Jurkat, Clone E6-1 (cell line): ENCODE results near the gene MEGF6.

Source experiments
- DNase-seq: peaks from one replicate; pipeline ENCODE4 v3.0.0-alpha.2; 2011; ENCODE audit warnings: low read depth, low spot score
- H3K4me3 ChIP-seq: 2 replicates; pipeline ENCODE4 v1.5.1; 2011; ENCODE audit warnings: mild to moderate bottlenecking, low read length, control low read depth, moderate library complexity

MEGF6 gene

GRCh38 chr1:3453203-3453761 is 158.0 kb downstream of the MEGF6 start:
- DNase-seq = peak; percentile 29
- H3K4me3 ChIP-seq = no peak overlapping the region

DNA sequence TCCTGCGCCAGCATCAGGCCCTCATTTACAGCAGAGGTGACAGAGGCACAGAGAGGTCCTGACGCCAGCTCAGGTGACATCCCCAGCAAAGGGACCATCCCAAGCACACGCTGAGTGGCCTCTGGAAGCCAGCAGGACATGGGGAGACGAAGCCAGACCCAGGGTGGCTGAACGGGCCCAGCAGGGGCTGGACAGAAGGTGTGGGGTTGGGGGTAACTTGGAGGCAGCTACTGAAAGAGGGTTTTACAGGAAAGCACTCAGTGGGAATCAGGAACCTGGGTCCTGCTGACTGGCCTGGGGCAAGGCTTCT is 158.5 kb downstream of the MEGF6 start:
- H3K4me3 ChIP-seq = no peak overlapping the region
- DNase-seq = no peak

- no peak for DNase-seq
- no peak overlapping the region for H3K4me3 ChIP-seq
These were observed 159.1 kb downstream of the MEGF6 start for GRCh38 chr1:3451994-3452865.

GRCh38 chr1:3450983-3451382 is 160.3 kb downstream of the MEGF6 start:
- H3K4me3 ChIP-seq = no peak overlapping the region
- DNase-seq = no peak

DNA sequence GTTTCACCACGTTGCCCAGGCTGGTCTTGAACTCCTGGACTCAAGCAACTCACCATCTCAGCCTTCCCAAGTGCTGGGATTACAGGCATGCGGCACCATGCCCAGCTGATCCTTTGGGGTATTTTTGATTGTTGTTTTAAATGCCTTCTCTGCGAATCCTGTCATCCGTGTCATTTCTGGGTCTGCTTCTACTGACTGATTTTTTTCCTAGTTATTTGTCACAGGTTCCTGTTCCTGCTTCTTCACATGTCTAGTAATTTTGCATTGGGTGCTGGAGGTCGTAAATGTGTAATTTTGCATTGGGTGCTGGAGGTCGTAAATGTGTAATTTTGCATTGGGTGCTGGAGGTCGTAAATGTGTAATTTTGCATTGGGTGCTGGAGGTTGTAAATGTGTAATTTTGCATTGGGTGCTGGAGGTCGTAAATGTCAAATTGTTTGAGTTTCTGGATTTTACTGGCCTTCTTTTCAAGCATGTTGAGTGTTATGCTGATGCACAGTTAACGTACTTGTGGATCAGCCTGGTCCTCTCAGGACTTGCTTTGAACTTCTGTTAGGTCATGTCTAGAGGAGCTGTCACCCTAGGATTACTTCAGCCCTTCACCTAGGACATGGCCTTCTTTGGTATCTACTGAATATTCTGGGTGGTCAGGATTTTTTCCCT is 161.0 kb downstream of the MEGF6 start:
- no peak for DNase-seq
- H3K4me3 ChIP-seq = no peak overlapping the region

GRCh38 chr1:3444736-3445135 is 166.6 kb downstream of the MEGF6 start:
- DNase-seq = no peak
- H3K4me3 ChIP-seq = no peak overlapping the region

GRCh38 chr1:3444298-3444697 is 167.0 kb downstream of the MEGF6 start:
- no peak for DNase-seq
- no peak overlapping the region for H3K4me3 ChIP-seq

- DNase-seq = no peak
These were observed 167.5 kb downstream of the MEGF6 start for GRCh38 chr1:3443807-3444206.

DNA sequence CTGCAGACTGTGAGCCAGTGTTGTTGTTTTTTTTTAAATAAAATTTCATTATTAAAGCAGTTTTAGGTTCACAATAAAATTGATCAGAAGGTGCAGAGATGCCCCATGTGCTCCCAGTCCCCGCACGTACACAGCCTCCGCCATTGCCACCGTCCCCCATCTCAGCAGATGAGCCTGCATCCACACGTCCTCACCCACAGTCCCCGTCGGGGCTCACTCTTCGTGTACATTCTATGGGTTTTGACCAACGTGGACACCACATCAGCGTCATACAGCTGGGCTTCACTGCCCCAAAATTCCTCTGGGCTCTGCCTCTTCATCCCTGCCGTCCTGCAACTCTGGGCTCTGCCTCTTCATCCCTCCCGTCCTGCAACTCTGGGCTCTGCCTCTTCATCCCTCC is 168.4 kb downstream of the MEGF6 start:
- no peak for DNase-seq
- H3K4me3 ChIP-seq = no peak overlapping the region

More at GRCh38 chr1:3443807-3444206, 167.5 kb downstream of the MEGF6 start:
- no peak overlapping the region for H3K4me3 ChIP-seq

GRCh38 chr1:3442331-3442730 is 169.0 kb downstream of the MEGF6 start:
- no peak overlapping the region for H3K4me3 ChIP-seq
- no peak for DNase-seq

- no peak for DNase-seq
- no peak overlapping the region for H3K4me3 ChIP-seq
These were observed 169.4 kb downstream of the MEGF6 start for GRCh38 chr1:3441880-3442279.

GRCh38 chr1:3441410-3441847 is 169.9 kb downstream of the MEGF6 start:
- no peak overlapping the region for H3K4me3 ChIP-seq
- DNase-seq = no peak

DNA sequence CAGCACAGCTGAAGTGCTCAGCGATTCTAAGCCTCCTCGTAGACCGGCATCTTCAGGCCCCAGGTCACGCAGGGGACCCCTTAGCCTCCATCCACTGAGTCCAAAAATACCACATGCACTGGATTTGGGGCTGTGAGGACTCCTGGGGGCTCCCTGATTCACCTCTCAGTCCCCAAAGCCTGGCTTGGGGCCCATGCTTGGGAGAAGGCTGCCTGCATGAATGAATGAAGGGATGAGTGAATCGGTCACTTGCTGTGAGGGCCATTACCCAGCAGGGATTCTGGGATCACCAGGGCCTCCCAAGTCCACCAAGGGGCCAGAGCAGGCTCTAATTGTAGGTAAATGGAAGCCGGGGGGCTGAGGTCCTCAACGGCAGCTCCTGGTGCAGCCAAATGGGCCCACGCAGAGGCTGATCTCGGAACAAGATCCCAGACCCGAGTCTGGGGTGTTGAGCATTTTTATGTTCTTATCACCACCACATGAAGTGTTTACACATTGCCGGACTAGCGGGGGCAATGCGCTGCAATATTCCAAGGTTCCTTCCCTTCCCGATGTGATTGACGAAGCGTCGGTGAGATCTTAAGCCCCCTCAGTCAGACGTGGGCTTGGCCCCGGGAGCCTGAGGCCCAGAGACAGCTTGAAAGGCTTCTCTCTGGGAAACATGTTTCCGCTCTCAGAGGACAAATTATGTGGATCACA is 170.4 kb downstream of the MEGF6 start:
- H3K4me3 ChIP-seq = no peak overlapping the region
- DNase-seq = no peak

- no peak for DNase-seq
These were observed 171.0 kb downstream of the MEGF6 start for GRCh38 chr1:3440300-3440681.

More at GRCh38 chr1:3440300-3440681, 171.0 kb downstream of the MEGF6 start:
- H3K4me3 ChIP-seq = no peak overlapping the region
